Naive thymus-derived CD8-positive, alpha-beta T cell (primary cell): ENCODE measurements around the gene IP6K2. TPM values are rescaled to one million over a fixed set of nuclear protein-coding genes. Genes with fewer than 3 reads are reported as not detected.
A peak's percentile ranks its signal among the peaks of the same experiment; 100 is the strongest.
"Not testable (repeated sequence)": the region's sequence is repeated elsewhere in the genome, so short reads cannot be mapped to it uniquely, and the experiment has no call there.

Experiments used
- ATAC-seq, 2 donors: fragments of 150-1000 bp; cut with Tn5 transposase in 1 of 2; sonication (Bioruptor Pico), chemical (Tn5 transposase) in 1 of 2; 1 replicate in 1 of 2; 2 replicates in 1 of 2; pipeline ENCODE4 v1.10.0; 2021; ENCODE audit warnings: mild to moderate bottlenecking in 2 of 2, moderate library complexity in 2 of 2
- POLR2A ChIA-PET: fragments of 350-600 bp; sonication (Branson Sonifier 250); formaldehyde crosslinking; loops from one replicate; lab custom pipeline; 2021; ENCODE audit warnings: antibody characterized with exemption; lab: Charles Lee
- DNase-seq, 10 donors: peaks; one replicate each; pipeline versions ENCODE4 v3.0.0 to v3.0.0-alpha.2; 2020 to 2022
- H3K27ac Mint-ChIP-seq, 10 donors: one replicate each; pipeline ENCODE4 v1.8.0; 2020 to 2022; ENCODE audit warnings: mild to moderate bottlenecking in 10 of 10, mixed read lengths in 10 of 10, moderate library complexity in 4 of 10, inconsistent platforms in 1 of 10
- H3K27me3 Mint-ChIP-seq, 5 donors: one replicate each; pipeline ENCODE4 v1.8.0; 2021 to 2022; ENCODE audit warnings: mixed read lengths in 5 of 5
- H3K36me3 Mint-ChIP-seq, 3 donors: one replicate each; pipeline ENCODE4 v1.8.0; 2020 to 2022; ENCODE audit warnings: mixed read lengths in 3 of 3, mild to moderate bottlenecking in 2 of 3, inconsistent platforms in 1 of 3
- H3K4me1 Mint-ChIP-seq, 4 donors: one replicate each; pipeline ENCODE4 v1.8.0; 2021 to 2022; ENCODE audit warnings: mixed read lengths in 4 of 4
- H3K4me3 Mint-ChIP-seq, 10 donors: one replicate each; pipeline ENCODE4 v1.8.0; 2020 to 2022; ENCODE audit warnings: mild to moderate bottlenecking in 10 of 10, mixed read lengths in 10 of 10, moderate library complexity in 6 of 10, inconsistent platforms in 1 of 10
- H3K9me3 Mint-ChIP-seq, 9 donors: one replicate each; pipeline ENCODE4 v1.8.0; 2020 to 2022; ENCODE audit warnings: mixed read lengths in 9 of 9, mild to moderate bottlenecking in 3 of 9, inconsistent platforms in 1 of 9, moderate library complexity in 1 of 9
- polyA plus RNA-seq, 3 donors: library from polyadenylated mRNA; unstranded; fragments of 300-500 nt; fragmentation: Illumina TruSeq; gene quantifications; one replicate each; pipeline ENCODE4 v1.2.3, GENCODE V29; 2021
- total RNA-seq, 8 experiments: library from RNA in 2 of 8; stranded (reverse) in 2 of 8; gene quantifications; one replicate each; pipeline ENCODE4 v1.2.3 and lab custom pipeline; 2021 to 2026

IP6K2 gene
- total and polyA plus RNA-seq, 5 experiments from 2014 or later, result 46.4 to 91.5 (median 58.8) TPM

DNA sequence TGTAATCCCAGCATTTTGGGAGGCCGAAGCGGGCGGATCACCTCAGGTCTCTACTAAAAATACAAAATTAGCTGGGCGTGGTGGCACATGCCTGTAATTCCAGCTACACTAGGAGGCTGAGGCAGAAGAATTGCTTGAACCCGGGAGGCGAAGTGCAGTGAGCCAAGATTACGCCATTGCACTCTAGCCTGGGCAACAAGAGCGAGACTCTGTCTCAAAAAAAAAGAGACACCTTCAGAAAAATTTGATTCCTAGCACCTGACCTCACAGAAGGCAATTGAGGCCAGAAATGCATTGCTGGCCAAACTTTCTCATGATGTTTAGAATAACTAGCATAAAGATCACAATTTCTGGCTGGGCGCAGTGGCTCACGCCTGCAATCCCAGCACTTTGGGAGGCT lies 24.2 kb upstream of the IP6K2 start:
- H3K36me3 Mint-ChIP-seq, result peaks cover 0 to 13% (median 4%) of the 10 kb centered on the region in 3 donors

GRCh38 chr3:48739955-48740823 lies 23.2 kb upstream of the IP6K2 start:
- H3K4me1 Mint-ChIP-seq, result peaks cover 0 to 7% (median 4%) of the 10 kb centered on the region in 4 donors
- no peaks in the 10 kb centered on the region for H3K9me3 Mint-ChIP-seq
- POLR2A ChIA-PET, result interaction anchor here (0.6 to 1.5 kb wide), 2 partner anchors 23 to 118 kb away, joined by 4 to 5 read pairs; partner anchors contain the start of gene IP6K2
- H3K36me3 Mint-ChIP-seq, result peaks cover 0 to 4% (median 0%) of the 10 kb centered on the region in 3 donors
- no peaks in the 10 kb centered on the region for H3K27me3 Mint-ChIP-seq
- DNase-seq (peak; percentile 15 to 71 (median 34)), ATAC-seq (peak; percentile 89 to 90)
- peak overlapping the region in 1 of 10 donors; percentile 29 for H3K4me3 Mint-ChIP-seq
- H3K27ac Mint-ChIP-seq, result peak overlapping the region in 3 of 10 donors; percentile 18 to 65 (median 24)

More for the DNA sequence above, 24.2 kb upstream of the IP6K2 start:
- H3K27me3 Mint-ChIP-seq, POLR2A ChIA-PET, DNase-seq, H3K9me3 Mint-ChIP-seq, H3K4me3 Mint-ChIP-seq, ATAC-seq, H3K4me1 Mint-ChIP-seq, H3K27ac Mint-ChIP-seq: not testable (repeated sequence)

- Mint-ChIP-seq H3K27ac (no peak overlapping the region), H3K4me3 (no peak overlapping the region), H3K4me1 (peaks cover 0 to 7% (median 4%) of the 10 kb centered on the region in 4 donors), H3K9me3 (no peaks in the 10 kb centered on the region), H3K36me3 (no peaks in the 10 kb centered on the region), H3K27me3 (no peaks in the 10 kb centered on the region)
- ATAC-seq, result peak; percentile 18 to 23
- POLR2A ChIA-PET, result interaction anchor here (0.6 to 1.5 kb wide), 2 partner anchors 23 to 118 kb away, joined by 4 to 5 read pairs; partner anchors contain the start of gene IP6K2
- no peak for DNase-seq
Observed at GRCh38 chr3:48739617-48739954, 22.6 kb upstream of the IP6K2 start.

DNA sequence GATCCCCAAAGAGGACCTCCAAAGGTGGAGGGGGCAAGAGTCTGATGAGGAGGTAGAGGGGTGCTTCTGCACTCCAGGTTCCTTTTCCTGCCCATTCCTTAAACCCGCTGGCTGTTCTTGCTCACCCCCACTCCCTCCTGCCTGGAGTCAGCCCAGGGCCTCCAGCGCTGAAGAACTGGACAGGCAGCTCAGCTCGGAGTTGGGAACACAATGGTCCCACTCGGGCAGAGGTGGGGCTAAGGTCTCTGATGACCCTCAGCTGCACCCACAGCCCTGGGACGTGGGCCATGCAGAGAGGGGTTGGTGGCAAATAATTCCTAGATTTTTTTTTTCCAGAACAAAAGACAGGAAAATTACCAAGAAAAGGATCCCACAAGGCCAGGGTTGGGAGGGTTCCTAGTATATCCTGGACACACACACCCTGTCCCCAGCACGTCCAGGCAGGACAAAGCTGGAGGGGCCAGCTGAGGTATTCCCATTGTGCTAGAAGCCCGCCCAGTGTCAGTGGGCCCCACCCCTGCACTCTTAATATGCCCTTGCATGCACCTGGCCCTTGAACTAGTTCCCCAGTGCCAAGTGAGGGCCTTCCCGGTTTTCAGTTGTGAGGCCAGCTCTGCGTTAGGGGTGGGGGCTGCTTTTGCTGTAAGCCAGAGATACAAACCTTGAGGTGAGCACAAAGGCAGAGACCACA lies 22.1 kb upstream of the IP6K2 start:
- Mint-ChIP-seq H3K9me3 (no peaks in the 10 kb centered on the region), H3K27me3 (no peaks in the 10 kb centered on the region), H3K36me3 (no peaks in the 10 kb centered on the region), H3K4me1 (peaks cover 0 to 7% (median 4%) of the 10 kb centered on the region in 4 donors), H3K4me3 (no peak overlapping the region), H3K27ac (peak overlapping the region in 1 of 10 donors; percentile 75)
- ATAC-seq (no peak), DNase-seq (no peak)
- POLR2A ChIA-PET, result interaction anchor here (1.5 kb wide), 1 partner anchor 22 kb away, joined by 5 read pairs; the partner anchor contains the start of gene IP6K2

DNA sequence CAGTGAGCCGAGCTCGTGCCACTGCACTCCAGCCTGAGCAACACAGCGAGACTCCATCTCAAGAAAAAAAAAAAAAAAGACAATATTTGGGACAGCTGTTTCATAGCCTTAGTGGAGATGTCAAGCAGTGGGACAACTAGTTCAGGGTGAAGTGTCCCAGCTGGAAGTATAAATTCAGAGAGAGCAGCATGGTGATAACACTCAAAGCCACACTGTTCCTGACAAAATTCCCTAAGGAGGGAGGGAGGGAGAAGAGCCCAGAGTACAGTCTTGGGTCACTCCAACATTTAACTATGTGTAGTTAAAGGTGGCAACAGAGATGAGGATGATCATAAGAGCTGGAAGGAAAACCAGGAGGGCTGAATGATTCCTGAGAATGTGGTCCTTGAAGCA lies 21.1 kb upstream of the IP6K2 start:
- peaks cover 0 to 7% (median 4%) of the 10 kb centered on the region in 4 donors for H3K4me1 Mint-ChIP-seq
- no peaks in the 10 kb centered on the region for H3K9me3 Mint-ChIP-seq
- no peak for DNase-seq
- peak overlapping the region in 1 of 10 donors; percentile 71 for H3K27ac Mint-ChIP-seq
- POLR2A ChIA-PET, result interaction anchor here (0.7 kb wide), 1 partner anchor 498 kb away, joined by 4 read pairs; no protein-coding TSS in a partner anchor
- H3K4me3 Mint-ChIP-seq, result no peak overlapping the region
- ATAC-seq, result no peak
- no peaks in the 10 kb centered on the region for H3K27me3 Mint-ChIP-seq
- no peaks in the 10 kb centered on the region for H3K36me3 Mint-ChIP-seq

GRCh38 chr3:48735075-48735767 lies 18.2 kb upstream of the IP6K2 start:
- DNase-seq, H3K9me3 Mint-ChIP-seq, H3K27me3 Mint-ChIP-seq, POLR2A ChIA-PET, ATAC-seq, H3K4me3 Mint-ChIP-seq, H3K36me3 Mint-ChIP-seq, H3K4me1 Mint-ChIP-seq, H3K27ac Mint-ChIP-seq: not testable (repeated sequence)

DNA sequence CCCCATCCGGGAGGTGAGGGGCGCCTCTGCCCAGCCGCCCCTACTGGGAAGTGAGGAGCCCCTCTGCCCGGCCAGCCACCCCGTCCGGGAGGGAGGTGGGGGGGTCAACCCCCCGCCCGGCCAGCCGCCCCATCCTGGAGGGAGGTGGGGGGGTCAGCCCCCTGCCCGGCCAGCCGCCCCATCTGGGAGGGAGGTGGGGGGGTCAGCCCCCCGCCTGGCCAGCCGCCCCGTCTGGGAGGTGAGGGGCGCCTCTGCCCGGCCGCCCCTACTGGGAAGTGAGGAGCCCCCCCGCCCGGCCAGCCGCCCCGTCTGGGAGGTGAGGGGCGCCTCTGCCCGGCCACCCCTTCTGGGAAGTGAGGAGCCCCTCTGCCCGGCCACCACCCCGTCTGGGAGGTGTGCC lies 17.5 kb upstream of the IP6K2 start:
- H3K27me3 Mint-ChIP-seq, H3K36me3 Mint-ChIP-seq, H3K4me1 Mint-ChIP-seq, DNase-seq, POLR2A ChIA-PET, H3K9me3 Mint-ChIP-seq, H3K27ac Mint-ChIP-seq, H3K4me3 Mint-ChIP-seq, ATAC-seq: not testable (repeated sequence)

DNA sequence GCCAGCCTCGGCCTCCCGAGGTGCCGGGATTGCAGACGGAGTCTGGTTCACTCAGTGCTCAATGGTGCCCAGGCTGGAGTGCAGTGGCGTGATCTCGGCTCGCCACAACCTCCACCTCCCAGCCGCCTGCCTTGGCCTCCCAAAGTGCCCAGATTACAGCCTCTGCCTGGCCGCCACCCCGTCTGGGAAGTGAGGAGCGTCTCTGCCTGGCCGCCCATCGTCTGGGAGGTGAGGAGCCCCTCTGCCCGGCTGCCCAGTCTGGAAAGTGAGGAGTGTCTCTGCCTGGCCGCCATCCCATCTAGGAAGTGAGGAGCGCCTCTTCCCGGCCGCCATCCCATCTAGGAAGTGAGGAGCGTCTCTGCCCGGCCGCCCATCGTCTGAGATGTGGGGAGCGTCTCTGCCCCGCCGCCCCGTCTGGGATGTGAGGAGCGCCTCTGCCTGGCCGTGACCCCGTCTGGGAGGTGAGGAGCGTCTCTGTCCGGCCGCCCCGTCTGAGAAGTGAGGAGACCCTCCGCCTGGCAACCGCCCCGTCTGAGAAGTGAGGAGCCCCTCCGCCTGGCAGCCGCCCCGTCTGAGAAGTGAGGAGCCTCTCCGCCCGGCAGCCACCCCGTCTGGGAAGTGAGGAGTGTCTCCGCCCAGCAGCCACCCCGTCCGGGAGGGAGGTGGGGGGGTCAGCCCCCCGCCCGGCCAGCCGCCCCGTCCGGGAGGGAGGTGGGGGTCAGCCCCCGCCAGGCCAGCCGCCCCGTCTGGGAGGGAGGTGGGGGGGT lies 16.9 kb upstream of the IP6K2 start:
- H3K27me3 Mint-ChIP-seq, DNase-seq, H3K27ac Mint-ChIP-seq, H3K9me3 Mint-ChIP-seq, H3K4me3 Mint-ChIP-seq, H3K4me1 Mint-ChIP-seq, ATAC-seq, POLR2A ChIA-PET, H3K36me3 Mint-ChIP-seq: not testable (repeated sequence)

- H3K27me3 Mint-ChIP-seq, result no peaks in the 10 kb centered on the region
- H3K27ac Mint-ChIP-seq, result no peak overlapping the region
- H3K9me3 Mint-ChIP-seq, result peaks cover 0 to 2% (median 0%) of the 10 kb centered on the region in 9 donors
- H3K4me3 Mint-ChIP-seq, result no peak overlapping the region
- ATAC-seq, result no peak
- no peaks in the 10 kb centered on the region for H3K36me3 Mint-ChIP-seq
- no peaks in the 10 kb centered on the region for H3K4me1 Mint-ChIP-seq
- DNase-seq, result no peak
- POLR2A ChIA-PET, result no interaction called here
Observed at GRCh38 chr3:48727511-48727910, 10.5 kb upstream of the IP6K2 start.

GRCh38 chr3:48725185-48725855 lies 8.3 kb upstream of the IP6K2 start:
- H3K9me3 Mint-ChIP-seq, H3K4me1 Mint-ChIP-seq, H3K36me3 Mint-ChIP-seq, DNase-seq, ATAC-seq, H3K27ac Mint-ChIP-seq, H3K27me3 Mint-ChIP-seq, POLR2A ChIA-PET, H3K4me3 Mint-ChIP-seq: not testable (repeated sequence)

GRCh38 chr3:48723725-48724124 lies 6.7 kb upstream of the IP6K2 start:
- no peak for DNase-seq
- H3K4me1 Mint-ChIP-seq, result no peaks in the 10 kb centered on the region
- no peak for ATAC-seq
- no peak overlapping the region for H3K27ac Mint-ChIP-seq
- peaks cover 0 to 2% (median 0%) of the 10 kb centered on the region in 9 donors for H3K9me3 Mint-ChIP-seq
- no peak overlapping the region for H3K4me3 Mint-ChIP-seq
- no peaks in the 10 kb centered on the region for H3K36me3 Mint-ChIP-seq
- POLR2A ChIA-PET, result no interaction called here
- H3K27me3 Mint-ChIP-seq, result peaks cover 0 to 2% (median 0%) of the 10 kb centered on the region in 5 donors
